Activated CD4-positive, alpha-beta T cell treated with anti-CD3 and anti-CD28 coated beads, Interleukin-2, amount 10 ng/mL, durations not matched to agents 7 days and 5 days (primary cell): ENCODE data around the gene PCDHGA11. TPM values are rescaled to one million over a fixed set of nuclear protein-coding genes. Genes with fewer than 3 reads are reported as not detected.
A peak's percentile ranks its signal among the peaks of the same experiment; 100 is the strongest.
"Not testable (repeated sequence)": the region's sequence is repeated elsewhere in the genome, so short reads cannot be mapped to it uniquely, and the experiment has no call there.

Experiments used
- CTCF ChIA-PET: fragments of 350-600 bp; sonication (Branson Sonifier 250); formaldehyde crosslinking; loops from one replicate; lab custom pipeline; 2021; ENCODE audit warnings: antibody characterized with exemption; lab: Charles Lee
- POLR2A ChIA-PET: fragments of 350-600 bp; sonication (Branson Sonifier 250); formaldehyde crosslinking; loops from one replicate; lab custom pipeline; 2021; ENCODE audit warnings: antibody characterized with exemption; lab: Charles Lee
- DNase-seq: peaks from one replicate; pipeline ENCODE4 v3.0.0-alpha.2; 2020
- H3K27ac Mint-ChIP-seq: one replicate; pipeline ENCODE4 v1.8.0; 2021; ENCODE audit warnings: mild to moderate bottlenecking, moderate library complexity, mixed read lengths
- H3K27me3 Mint-ChIP-seq: one replicate; pipeline ENCODE4 v1.8.0; 2021; ENCODE audit warnings: mixed read lengths
- H3K36me3 Mint-ChIP-seq: one replicate; pipeline ENCODE4 v1.8.0; 2021; ENCODE audit warnings: low read depth, mixed read lengths
- H3K4me1 Mint-ChIP-seq: one replicate; pipeline ENCODE4 v1.8.0; 2021; ENCODE audit warnings: mixed read lengths
- H3K4me3 Mint-ChIP-seq: one replicate; pipeline ENCODE4 v1.8.0; 2021; ENCODE audit warnings: mild to moderate bottlenecking, moderate library complexity, mixed read lengths
- H3K9me3 Mint-ChIP-seq: one replicate; pipeline ENCODE4 v1.8.0; 2021; ENCODE audit warnings: mixed read lengths
- total RNA-seq, 2 experiments: library from RNA; stranded (reverse); gene quantifications; one replicate each; pipeline ENCODE4 v1.2.3, GENCODE V29; 2021

PCDHGA11 gene
- total RNA-seq, 2 experiments from 2014 or later, result not detected

DNA sequence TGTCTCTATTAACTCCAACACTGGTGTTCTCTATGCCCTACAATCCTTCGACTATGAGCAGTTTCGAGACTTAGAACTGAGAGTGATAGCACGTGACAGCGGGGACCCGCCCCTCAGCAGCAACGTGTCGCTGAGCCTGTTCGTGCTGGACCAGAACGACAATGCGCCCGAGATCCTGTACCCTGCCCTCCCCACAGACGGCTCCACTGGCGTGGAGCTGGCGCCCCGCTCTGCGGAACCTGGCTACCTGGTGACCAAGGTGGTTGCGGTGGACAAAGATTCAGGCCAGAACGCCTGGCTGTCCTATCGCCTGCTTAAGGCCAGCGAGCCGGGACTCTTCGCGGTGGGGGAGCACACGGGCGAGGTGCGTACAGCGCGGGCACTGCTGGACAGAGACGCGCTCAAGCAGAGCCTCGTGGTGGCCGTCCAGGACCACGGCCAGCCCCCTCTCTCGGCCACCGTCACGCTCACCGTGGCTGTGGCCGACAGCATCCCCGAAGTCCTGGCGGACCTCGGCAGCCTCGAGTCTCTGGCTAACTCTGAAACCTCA is 2.0 kb downstream of the PCDHGA11 start:
- Mint-ChIP-seq H3K27ac (no peak overlapping the region), H3K9me3 (peaks cover 27% of the 10 kb centered on the region), H3K27me3 (peaks cover 56% of the 10 kb centered on the region), H3K4me3 (no peak overlapping the region), H3K4me1 (peaks cover 8% of the 10 kb centered on the region), H3K36me3 (peaks cover 10% of the 10 kb centered on the region)
- ChIA-PET POLR2A (no interaction called here), CTCF (interaction anchor here (1.0 kb wide), 1 partner anchor 115 kb away, joined by 3 read pairs; no protein-coding TSS in a partner anchor)
- DNase-seq, result no peak

DNA sequence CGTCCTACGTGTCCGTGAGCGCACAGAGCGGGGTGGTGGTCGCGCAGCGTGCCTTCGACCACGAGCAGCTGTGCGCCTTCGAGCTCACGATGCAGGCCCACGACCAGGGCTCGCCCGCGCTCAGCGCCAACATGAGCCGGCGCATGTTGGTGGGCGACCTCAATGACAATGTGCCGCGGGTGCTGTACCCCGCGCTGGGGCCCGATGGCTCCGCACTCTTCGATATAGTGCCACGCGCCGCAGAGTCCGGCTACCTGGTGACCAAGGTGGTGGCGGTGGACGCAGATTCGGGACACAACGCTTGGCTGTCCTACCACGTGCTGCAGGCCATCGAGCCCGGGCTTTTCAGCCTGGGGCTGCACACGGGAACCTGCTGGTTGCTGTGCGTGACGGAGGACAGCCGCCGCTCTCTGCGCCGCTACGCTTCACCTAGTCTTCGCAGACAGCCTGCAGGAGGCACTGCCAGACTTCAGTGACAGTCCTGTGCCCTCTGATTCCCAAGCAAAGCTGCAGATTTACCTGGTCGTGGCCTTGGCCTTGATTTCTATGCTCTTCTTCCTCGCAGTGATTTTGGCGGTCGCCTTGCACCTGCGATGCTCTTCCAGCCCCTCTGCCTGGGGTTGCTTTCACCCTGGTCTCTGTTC is 7.1 kb downstream of the PCDHGA11 start:
- H3K36me3 Mint-ChIP-seq, result peaks cover 13% of the 10 kb centered on the region
- H3K4me3 Mint-ChIP-seq, result no peak overlapping the region
- CTCF ChIA-PET, result interaction anchor here (1.8 kb wide), 1 partner anchor 130 kb away, joined by 4 read pairs; no protein-coding TSS in a partner anchor
- POLR2A ChIA-PET, result no interaction called here
- peaks cover 29% of the 10 kb centered on the region for H3K9me3 Mint-ChIP-seq
- no peak overlapping the region for H3K27ac Mint-ChIP-seq
- H3K27me3 Mint-ChIP-seq, result peaks cover 48% of the 10 kb centered on the region
- H3K4me1 Mint-ChIP-seq, result peaks cover 11% of the 10 kb centered on the region
- DNase-seq, result no peak

DNA sequence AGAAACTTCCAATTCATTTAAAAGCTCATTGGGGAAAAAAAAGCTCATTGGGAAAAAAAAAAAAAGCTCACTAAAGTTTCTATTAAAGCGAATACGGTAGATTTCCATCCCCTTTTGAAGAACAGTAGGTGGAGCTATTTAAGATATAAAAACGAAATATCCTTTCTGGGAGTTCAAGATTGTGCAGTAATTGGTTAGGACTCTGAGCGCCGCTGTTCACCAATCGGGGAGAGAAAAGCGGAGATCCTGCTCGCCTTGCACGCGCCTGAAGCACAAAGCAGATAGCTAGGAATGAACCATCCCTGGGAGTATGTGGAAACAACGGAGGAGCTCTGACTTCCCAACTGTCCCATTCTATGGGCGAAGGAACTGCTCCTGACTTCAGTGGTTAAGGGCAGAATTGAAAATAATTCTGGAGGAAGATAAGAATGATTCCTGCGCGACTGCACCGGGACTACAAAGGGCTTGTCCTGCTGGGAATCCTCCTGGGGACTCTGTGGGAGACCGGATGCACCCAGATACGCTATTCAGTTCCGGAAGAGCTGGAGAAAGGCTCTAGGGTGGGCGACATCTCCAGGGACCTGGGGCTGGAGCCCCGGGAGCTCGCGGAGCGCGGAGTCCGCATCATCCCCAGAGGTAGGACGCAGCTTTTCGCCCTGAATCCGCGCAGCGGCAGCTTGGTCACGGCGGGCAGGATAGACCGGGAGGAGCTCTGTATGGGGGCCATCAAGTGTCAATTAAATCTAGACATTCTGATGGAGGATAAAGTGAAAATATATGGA is 9.7 kb downstream of the PCDHGA11 start, which contains the start of gene PCDHGA12:
PCDHGA12 (plus strand) TSS at position 176 of the 782 bp plus-strand sequence; CDS start at position 429, 253 bp downstream.
- CTCF ChIA-PET, result interaction anchor here (0.6 to 3.3 kb wide), 20 partner anchors 10 to 201 kb away, joined by 3 to 22 read pairs (median 4); partner anchors contain the start of genes PCDHGA10, PCDHGA11, PCDHGB6 and PCDHGB7
- DNase-seq, result peak; percentile 39
- Mint-ChIP-seq H3K36me3 (peaks cover 16% of the 10 kb centered on the region), H3K9me3 (peaks cover 31% of the 10 kb centered on the region), H3K4me3 (peak within 1 kb of the TSS; percentile 59), H3K27me3 (peaks cover 39% of the 10 kb centered on the region), H3K27ac (peak within 1 kb of the TSS; percentile 80), H3K4me1 (peaks cover 11% of the 10 kb centered on the region)
- POLR2A ChIA-PET, result no interaction called here

DNA sequence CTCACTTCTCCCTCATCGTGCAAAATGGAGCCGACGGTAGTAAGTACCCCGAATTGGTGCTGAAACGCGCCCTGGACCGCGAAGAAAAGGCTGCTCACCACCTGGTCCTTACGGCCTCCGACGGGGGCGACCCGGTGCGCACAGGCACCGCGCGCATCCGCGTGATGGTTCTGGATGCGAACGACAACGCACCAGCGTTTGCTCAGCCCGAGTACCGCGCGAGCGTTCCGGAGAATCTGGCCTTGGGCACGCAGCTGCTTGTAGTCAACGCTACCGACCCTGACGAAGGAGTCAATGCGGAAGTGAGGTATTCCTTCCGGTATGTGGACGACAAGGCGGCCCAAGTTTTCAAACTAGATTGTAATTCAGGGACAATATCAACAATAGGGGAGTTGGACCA is 10.4 kb downstream of the PCDHGA11 start:
- CTCF ChIA-PET, result interaction anchor here (0.7 to 3.3 kb wide), 9 partner anchors 10 to 133 kb away, joined by 3 to 22 read pairs (median 6); partner anchors contain the start of genes PCDHGA10, PCDHGA11, PCDHGB6 and PCDHGB7
- no peak for DNase-seq
- POLR2A ChIA-PET, result no interaction called here
- Mint-ChIP-seq H3K4me3 (peak overlapping the region; percentile 59), H3K27me3 (peaks cover 37% of the 10 kb centered on the region), H3K4me1 (peaks cover 11% of the 10 kb centered on the region), H3K36me3 (peaks cover 16% of the 10 kb centered on the region), H3K27ac (peak overlapping the region; percentile 80), H3K9me3 (peaks cover 31% of the 10 kb centered on the region)

DNA sequence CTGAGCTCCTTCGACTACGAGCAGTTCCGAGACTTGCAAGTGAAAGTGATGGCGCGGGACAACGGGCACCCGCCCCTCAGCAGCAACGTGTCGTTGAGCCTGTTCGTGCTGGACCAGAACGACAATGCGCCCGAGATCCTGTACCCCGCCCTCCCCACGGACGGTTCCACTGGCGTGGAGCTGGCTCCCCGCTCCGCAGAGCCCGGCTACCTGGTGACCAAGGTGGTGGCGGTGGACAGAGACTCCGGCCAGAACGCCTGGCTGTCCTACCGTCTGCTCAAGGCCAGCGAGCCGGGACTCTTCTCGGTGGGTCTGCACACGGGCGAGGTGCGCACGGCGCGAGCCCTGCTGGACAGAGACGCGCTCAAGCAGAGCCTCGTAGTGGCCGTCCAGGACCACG is 11.5 kb downstream of the PCDHGA11 start:
- DNase-seq, H3K27ac Mint-ChIP-seq, POLR2A ChIA-PET, CTCF ChIA-PET: not testable (repeated sequence)
- Mint-ChIP-seq H3K4me1 (peaks cover 11% of the 10 kb centered on the region), H3K36me3 (peaks cover 16% of the 10 kb centered on the region), H3K4me3 (peak overlapping the region; percentile 59), H3K27me3 (peaks cover 37% of the 10 kb centered on the region), H3K9me3 (peaks cover 26% of the 10 kb centered on the region)

DNA sequence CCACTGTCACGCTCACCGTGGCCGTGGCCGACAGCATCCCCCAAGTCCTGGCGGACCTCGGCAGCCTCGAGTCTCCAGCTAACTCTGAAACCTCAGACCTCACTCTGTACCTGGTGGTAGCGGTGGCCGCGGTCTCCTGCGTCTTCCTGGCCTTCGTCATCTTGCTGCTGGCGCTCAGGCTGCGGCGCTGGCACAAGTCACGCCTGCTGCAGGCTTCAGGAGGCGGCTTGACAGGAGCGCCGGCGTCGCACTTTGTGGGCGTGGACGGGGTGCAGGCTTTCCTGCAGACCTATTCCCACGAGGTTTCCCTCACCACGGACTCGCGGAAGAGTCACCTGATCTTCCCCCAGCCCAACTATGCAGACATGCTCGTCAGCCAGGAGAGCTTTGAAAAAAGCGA is 11.9 kb downstream of the PCDHGA11 start:
- H3K4me1 Mint-ChIP-seq, result peaks cover 11% of the 10 kb centered on the region
- H3K4me3 Mint-ChIP-seq, POLR2A ChIA-PET, DNase-seq, CTCF ChIA-PET, H3K27ac Mint-ChIP-seq: not testable (repeated sequence)
- H3K27me3 Mint-ChIP-seq, result peaks cover 37% of the 10 kb centered on the region
- H3K9me3 Mint-ChIP-seq, result peaks cover 26% of the 10 kb centered on the region
- peaks cover 16% of the 10 kb centered on the region for H3K36me3 Mint-ChIP-seq

DNA sequence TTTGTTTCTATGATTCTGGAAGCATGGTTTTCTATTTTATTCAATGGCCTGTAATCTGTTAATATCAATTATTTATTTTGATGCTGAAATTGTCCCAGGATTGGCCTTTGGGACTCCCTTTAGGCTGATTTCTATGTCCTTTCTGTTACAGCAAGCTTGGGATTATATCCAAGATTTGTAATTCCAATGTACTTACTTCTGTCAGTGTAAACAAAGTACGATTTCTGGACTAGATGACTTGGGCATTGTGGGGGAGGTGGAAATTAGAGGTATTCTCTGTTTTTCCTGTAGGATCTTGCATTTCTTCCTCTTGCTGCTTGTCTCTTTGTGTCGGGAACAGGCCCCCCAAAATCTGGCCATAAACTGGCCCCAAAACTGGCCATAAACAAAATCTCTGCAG is 13.2 kb downstream of the PCDHGA11 start:
- no peak for DNase-seq
- CTCF ChIA-PET, result interaction anchor here (0.7 kb wide), 1 partner anchor 158 kb away, joined by 4 read pairs; no protein-coding TSS in a partner anchor
- H3K36me3 Mint-ChIP-seq, result peaks cover 16% of the 10 kb centered on the region
- peaks cover 11% of the 10 kb centered on the region for H3K4me1 Mint-ChIP-seq
- H3K27me3 Mint-ChIP-seq, result peaks cover 33% of the 10 kb centered on the region
- POLR2A ChIA-PET, result no interaction called here
- no peak overlapping the region for H3K27ac Mint-ChIP-seq
- peaks cover 21% of the 10 kb centered on the region for H3K9me3 Mint-ChIP-seq
- no peak overlapping the region for H3K4me3 Mint-ChIP-seq

DNA sequence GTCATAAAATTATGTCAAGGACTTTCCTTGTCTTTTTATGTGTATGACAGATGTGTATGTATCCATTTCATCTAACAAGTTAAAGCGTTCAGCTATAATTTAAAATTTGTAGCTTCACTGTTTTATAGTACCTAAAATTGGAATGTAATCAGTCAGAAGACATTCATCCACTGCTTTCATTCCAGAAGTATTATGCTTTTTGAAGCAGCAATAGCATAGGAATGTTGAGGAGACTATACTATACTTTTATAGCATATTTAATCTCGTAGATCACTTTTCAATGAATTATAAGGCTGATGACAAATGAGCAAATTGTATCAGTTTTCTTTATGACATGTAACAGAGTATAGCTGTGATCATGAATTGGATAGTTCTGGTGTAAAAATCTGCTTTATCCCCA is 16.4 kb downstream of the PCDHGA11 start:
- no peak overlapping the region for H3K27ac Mint-ChIP-seq
- peaks cover 6% of the 10 kb centered on the region for H3K36me3 Mint-ChIP-seq
- DNase-seq, result no peak
- H3K4me3 Mint-ChIP-seq, result no peak overlapping the region
- H3K9me3 Mint-ChIP-seq, result peaks cover 4% of the 10 kb centered on the region
- H3K27me3 Mint-ChIP-seq, result peaks cover 13% of the 10 kb centered on the region
- CTCF ChIA-PET, result no interaction called here
- POLR2A ChIA-PET, result no interaction called here
- peaks cover under 1% of the 10 kb centered on the region for H3K4me1 Mint-ChIP-seq

DNA sequence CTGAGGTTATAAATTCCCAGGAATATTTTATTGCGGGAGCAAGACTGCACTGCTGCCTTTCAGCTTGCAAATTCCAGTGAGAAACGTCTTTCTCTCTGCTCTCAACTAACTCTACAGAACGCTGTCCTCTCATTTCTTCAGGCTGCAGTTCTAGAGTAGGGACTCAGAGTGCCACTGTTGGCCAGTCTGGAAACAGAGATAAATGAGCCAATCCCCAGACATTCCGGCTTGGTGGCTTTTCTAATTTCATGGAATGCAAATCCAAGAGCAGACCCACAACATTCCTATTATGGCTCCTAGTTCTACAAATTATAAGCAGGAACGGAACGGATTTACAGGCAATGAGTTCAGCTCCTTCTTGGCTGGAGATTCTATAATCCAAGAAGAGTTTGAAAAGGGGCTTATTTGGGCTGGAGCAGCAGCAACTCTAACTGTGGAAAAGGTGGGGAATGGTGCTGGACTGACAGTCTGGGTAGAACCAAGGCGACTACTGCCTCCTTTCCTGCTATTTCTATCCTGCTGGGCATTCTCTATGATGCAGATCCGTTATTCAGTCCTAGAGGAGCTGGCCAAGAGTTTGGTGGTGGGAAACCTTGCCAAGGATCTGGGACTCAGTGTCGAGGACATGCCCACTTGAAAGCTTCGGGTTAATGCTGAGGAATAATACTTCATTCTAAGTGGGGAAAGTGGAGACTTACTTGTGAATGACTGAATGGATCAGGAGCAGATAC is 18.7 kb downstream of the PCDHGA11 start:
- peaks cover 5% of the 10 kb centered on the region for H3K27me3 Mint-ChIP-seq
- H3K9me3 Mint-ChIP-seq, result no peaks in the 10 kb centered on the region
- POLR2A ChIA-PET, result interaction anchor here (0.7 kb wide), 1 partner anchor 75 kb away, joined by 3 read pairs; no protein-coding TSS in a partner anchor
- CTCF ChIA-PET, result no interaction called here
- H3K36me3 Mint-ChIP-seq, result no peaks in the 10 kb centered on the region
- no peaks in the 10 kb centered on the region for H3K4me1 Mint-ChIP-seq
- no peak for DNase-seq
- H3K4me3 Mint-ChIP-seq, result no peak overlapping the region
- no peak overlapping the region for H3K27ac Mint-ChIP-seq

DNA sequence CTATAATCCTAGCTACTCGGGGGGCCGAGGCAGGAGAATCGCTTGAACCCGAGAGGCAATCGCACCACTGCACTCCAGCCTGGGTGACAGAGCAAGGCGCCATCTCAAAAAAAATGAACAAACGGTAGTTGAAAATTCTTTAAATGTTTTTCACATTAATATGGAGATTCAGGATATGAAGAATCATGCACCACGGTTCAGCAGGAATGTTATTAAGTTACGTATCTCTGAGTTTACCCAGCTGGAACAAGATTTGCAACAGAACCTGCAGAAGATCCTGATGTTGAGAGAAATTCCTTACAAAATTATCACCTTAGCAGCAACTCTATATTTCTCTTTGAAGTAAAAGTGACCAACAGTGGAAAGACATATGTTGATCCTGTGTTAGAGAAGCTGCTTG is 19.5 kb downstream of the PCDHGA11 start:
- no peak for DNase-seq
- H3K4me3 Mint-ChIP-seq, result no peak overlapping the region
- H3K9me3 Mint-ChIP-seq, result no peaks in the 10 kb centered on the region
- H3K36me3 Mint-ChIP-seq, result no peaks in the 10 kb centered on the region
- CTCF ChIA-PET, result no interaction called here
- H3K27ac Mint-ChIP-seq, result no peak overlapping the region
- peaks cover 4% of the 10 kb centered on the region for H3K27me3 Mint-ChIP-seq
- POLR2A ChIA-PET, result interaction anchor here (0.7 kb wide), 1 partner anchor 76 kb away, joined by 3 read pairs; no protein-coding TSS in a partner anchor
- H3K4me1 Mint-ChIP-seq, result no peaks in the 10 kb centered on the region

DNA sequence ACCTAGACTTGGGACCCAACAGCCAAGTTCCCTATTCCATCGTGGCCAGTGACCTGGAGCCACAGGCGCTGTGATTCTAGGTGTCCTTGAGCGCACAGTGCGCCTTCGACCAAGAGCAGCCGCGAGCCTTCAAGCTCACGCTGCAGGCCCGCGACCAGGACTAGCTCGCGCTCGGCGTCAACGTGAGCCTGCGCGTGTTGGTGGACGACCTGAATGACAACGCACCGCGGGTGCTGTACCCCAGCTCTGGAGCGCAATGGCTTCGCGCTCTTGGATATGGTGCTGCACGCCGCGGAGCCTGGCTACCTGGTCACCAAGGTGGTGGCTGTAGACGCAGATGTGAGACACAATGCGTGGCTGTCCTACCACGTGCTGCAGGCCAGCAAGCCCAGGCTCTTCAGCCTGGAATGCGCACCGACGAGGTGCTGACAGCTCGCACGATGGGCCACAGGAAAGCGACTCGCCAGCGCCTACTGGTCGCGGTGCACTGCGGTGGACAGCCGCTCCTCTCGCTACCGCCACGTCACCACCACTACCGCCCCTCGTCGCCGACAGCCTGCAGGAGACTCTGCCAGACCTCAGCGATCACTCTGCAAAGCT is 20.8 kb downstream of the PCDHGA11 start:
- no peak overlapping the region for H3K4me3 Mint-ChIP-seq
- no peaks in the 10 kb centered on the region for H3K9me3 Mint-ChIP-seq
- no peak for DNase-seq
- peaks cover 6% of the 10 kb centered on the region for H3K27me3 Mint-ChIP-seq
- CTCF ChIA-PET, result no interaction called here
- H3K36me3 Mint-ChIP-seq, result no peaks in the 10 kb centered on the region
- no peaks in the 10 kb centered on the region for H3K4me1 Mint-ChIP-seq
- H3K27ac Mint-ChIP-seq, result no peak overlapping the region
- POLR2A ChIA-PET, result no interaction called here

DNA sequence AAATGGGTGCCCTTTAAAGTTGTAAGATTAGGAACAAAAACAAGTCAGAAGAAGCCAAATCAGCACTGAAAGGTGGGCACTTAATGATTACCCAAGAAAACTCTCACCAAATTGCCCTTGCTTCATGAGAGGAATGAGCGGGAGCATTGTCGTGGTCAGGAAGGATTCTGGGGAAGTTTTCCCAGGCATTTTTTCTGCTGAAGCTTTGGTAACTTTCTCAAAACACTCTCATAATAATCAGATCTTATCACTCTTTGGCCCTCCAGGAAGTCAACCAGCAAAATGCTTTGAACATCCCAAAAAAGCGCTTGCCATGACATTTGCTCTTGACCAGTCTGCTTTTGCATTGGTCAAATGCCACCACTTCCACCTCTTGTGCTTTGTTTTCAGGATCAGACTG is 44.5 kb downstream of the PCDHGA11 start:
- H3K4me3 Mint-ChIP-seq, result no peak overlapping the region
- peaks cover 10% of the 10 kb centered on the region for H3K27me3 Mint-ChIP-seq
- no peaks in the 10 kb centered on the region for H3K4me1 Mint-ChIP-seq
- ChIA-PET POLR2A (no interaction called here), CTCF (interaction anchor here (1.1 kb wide), 1 partner anchor 68 kb away, joined by 3 read pairs; the partner anchor contains the start of gene PCDHGB5)
- H3K9me3 Mint-ChIP-seq, result no peaks in the 10 kb centered on the region
- no peaks in the 10 kb centered on the region for H3K36me3 Mint-ChIP-seq
- DNase-seq, result no peak
- H3K27ac Mint-ChIP-seq, result no peak overlapping the region
